HG02970 (cell line): Measurements from ENCODE around the gene KHDRBS1.
A peak's percentile ranks its signal among the peaks of the same experiment; 100 is the strongest.
"Not testable (repeated sequence)": the region's sequence is repeated elsewhere in the genome, so short reads cannot be mapped to it uniquely, and the experiment has no call there.

Source experiments
- ATAC-seq: cut with Tn5 transposase; IDR thresholded peaks from one replicate; pipeline ENCODE4 v1.9.1; 2021; ENCODE audit warnings: mild to moderate bottlenecking, moderate library complexity, moderate number of reproducible peaks; ENCODE audit not compliant: unreplicated experiment, low FRiP score

KHDRBS1 gene

GRCh38 chr1:32013386-32014198 is at the start of gene KHDRBS1:
Gene KHDRBS1, plus strand, starts transcription at chr1:32013868. Its CDS starts 128 bp downstream, at chr1:32013996.
- ATAC-seq, result peak; percentile 91

GRCh38 chr1:31970873-31971272 is 42.8 kb upstream of the KHDRBS1 start:
- no peak for ATAC-seq

GRCh38 chr1:31976401-31976800 is 37.3 kb upstream of the KHDRBS1 start:
- no peak for ATAC-seq

- ATAC-seq, result no peak
These were observed 36.1 kb upstream of the KHDRBS1 start for GRCh38 chr1:31977385-31978131.

GRCh38 chr1:31978843-31979400 is 34.7 kb upstream of the KHDRBS1 start:
- ATAC-seq, result no peak

GRCh38 chr1:31980835-31981455 is 32.7 kb upstream of the KHDRBS1 start:
- no peak for ATAC-seq

GRCh38 chr1:31981456-31981839 is 32.2 kb upstream of the KHDRBS1 start:
- no peak for ATAC-seq

- ATAC-seq, result no peak
These were observed 31.7 kb upstream of the KHDRBS1 start for GRCh38 chr1:31981972-31982371.

GRCh38 chr1:31984419-31985347 is 29.0 kb upstream of the KHDRBS1 start:
- no peak for ATAC-seq

GRCh38 chr1:31985430-31985829 is 28.2 kb upstream of the KHDRBS1 start:
- ATAC-seq, result no peak

- no peak for ATAC-seq
These were observed 26.5 kb upstream of the KHDRBS1 start for GRCh38 chr1:31987135-31987619.

- no peak for ATAC-seq
These were observed 23.7 kb upstream of the KHDRBS1 start for GRCh38 chr1:31989964-31990363.

- ATAC-seq, result no peak
These were observed 22.5 kb upstream of the KHDRBS1 start for GRCh38 chr1:31991182-31991581.

GRCh38 chr1:31995263-31995662 is 18.4 kb upstream of the KHDRBS1 start:
- no peak for ATAC-seq

GRCh38 chr1:31996121-31996520 is 17.5 kb upstream of the KHDRBS1 start:
- ATAC-seq, result not testable (repeated sequence)

GRCh38 chr1:32001863-32002262 is 11.8 kb upstream of the KHDRBS1 start:
- ATAC-seq, result no peak

GRCh38 chr1:32002285-32002684 is 11.4 kb upstream of the KHDRBS1 start:
- not testable (repeated sequence) for ATAC-seq

- no peak for ATAC-seq
These were observed 8.1 kb upstream of the KHDRBS1 start for GRCh38 chr1:32005522-32005921.

- ATAC-seq, result no peak
These were observed 6.1 kb upstream of the KHDRBS1 start for GRCh38 chr1:32007591-32007940.

GRCh38 chr1:32010246-32010645 is 3.4 kb upstream of the KHDRBS1 start:
- ATAC-seq, result no peak
